ENCODE results near the gene PPID. TPM values are rescaled to one million over a fixed set of nuclear protein-coding genes. Genes with fewer than 3 reads are reported as not detected.

PPID gene
- total RNA-seq, 4 donors from 2014 or later = 22.2 to 27.6 (median 25.7) TPM

Small RNA genes lying within 50 kb of the gene (small RNA-seq; reads per million reads assigned to genes)
- 0 reads per million in 4 donors for gene RF00012

Other genes starting within 250 kb of the PPID start
- gene RXFP1, start 201.5 kb downstream of the PPID start, total RNA-seq = not detected
- gene C4orf46, start 51.5 kb downstream of the PPID start, total RNA-seq = 1 to 10 TPM; 2.8 to 4.2 (median 3.6) TPM
- gene ETFDH, start 51.1 kb downstream of the PPID start, total RNA-seq = 10 to 100 TPM; 32.0 to 46.7 (median 38.9) TPM
- 100 to 1,000 TPM in 1 of 4 donors, 10 to 100 TPM in 3; 53.0 to 135 (median 70.5) TPM for gene FNIP2, start 45.6 kb upstream of the PPID start, total RNA-seq

Data from gastroesophageal sphincter (tissue), 4 donors.